ENCODE data around the gene TNIK. TPM values are rescaled to one million over a fixed set of nuclear protein-coding genes. Genes with fewer than 3 reads are reported as not detected.

Gene TNIK
- total and polyA plus RNA-seq, 8 donors, result 2.1 to 40.2 (median 10.1) TPM

- 75 to 85% (median 78%) methylated on average over 14 of the region's 14 CpGs for WGBS, 5 donors
- no peak for DNase-seq
These were observed 415.1 kb downstream of the TNIK start for GRCh38 chr3:171044835-171045793.

DNA sequence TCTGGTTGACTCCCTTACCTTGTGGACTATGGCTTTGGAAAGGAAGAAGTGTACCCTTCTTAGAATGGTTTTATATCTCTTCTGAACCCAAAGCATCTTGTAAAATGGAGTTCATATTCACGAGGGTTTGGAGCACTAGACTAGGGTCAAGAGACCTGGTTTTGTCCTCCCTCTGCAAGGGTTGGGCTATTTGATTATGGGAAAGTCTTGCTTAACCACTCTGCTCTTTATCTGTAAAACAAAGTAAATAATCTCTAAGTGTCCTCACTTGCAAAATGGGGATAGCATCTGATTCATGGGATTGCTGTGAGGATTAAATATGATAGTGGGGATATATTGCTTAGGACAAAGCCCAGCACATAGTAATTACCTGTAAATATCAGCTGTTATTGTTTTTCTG, 415.8 kb downstream of the TNIK start:
- 0 to 64% (median 19%) methylated on average over 1 of the region's 1 CpG for WGBS, 5 donors
- no peak overlapping the region for H3K27ac ChIP-seq
- no peaks in the 10 kb centered on the region for H3K9me3 ChIP-seq
- intact Hi-C loops (cut with DNase I; ENCODE audit: low total_unique reads), result loop anchor here (10.0 kb wide), 1 partner anchor 520 kb away; no protein-coding TSS in a partner anchor
- no peaks in the 10 kb centered on the region for H3K36me3 ChIP-seq
- TF ChIP-seq EP300 (IDR thresholded peaks at IDR 0.05), result no peak
- no peak for TF ChIP-seq POLR2AphosphoS5 (IDR thresholded peaks at IDR 0.05)
- TF ChIP-seq POLR2A (IDR thresholded peaks at IDR 0.05), result no peak
- TF ChIP-seq, protein P1, sequence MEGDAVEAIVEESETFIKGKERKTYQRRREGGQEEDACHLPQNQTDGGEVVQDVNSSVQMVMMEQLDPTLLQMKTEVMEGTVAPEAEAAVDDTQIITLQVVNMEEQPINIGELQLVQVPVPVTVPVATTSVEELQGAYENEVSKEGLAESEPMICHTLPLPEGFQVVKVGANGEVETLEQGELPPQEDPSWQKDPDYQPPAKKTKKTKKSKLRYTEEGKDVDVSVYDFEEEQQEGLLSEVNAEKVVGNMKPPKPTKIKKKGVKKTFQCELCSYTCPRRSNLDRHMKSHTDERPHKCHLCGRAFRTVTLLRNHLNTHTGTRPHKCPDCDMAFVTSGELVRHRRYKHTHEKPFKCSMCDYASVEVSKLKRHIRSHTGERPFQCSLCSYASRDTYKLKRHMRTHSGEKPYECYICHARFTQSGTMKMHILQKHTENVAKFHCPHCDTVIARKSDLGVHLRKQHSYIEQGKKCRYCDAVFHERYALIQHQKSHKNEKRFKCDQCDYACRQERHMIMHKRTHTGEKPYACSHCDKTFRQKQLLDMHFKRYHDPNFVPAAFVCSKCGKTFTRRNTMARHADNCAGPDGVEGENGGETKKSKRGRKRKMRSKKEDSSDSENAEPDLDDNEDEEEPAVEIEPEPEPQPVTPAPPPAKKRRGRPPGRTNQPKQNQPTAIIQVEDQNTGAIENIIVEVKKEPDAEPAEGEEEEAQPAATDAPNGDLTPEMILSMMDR (IDR thresholded peaks at IDR 0.05), result no peak
- no peaks in the 10 kb centered on the region for H3K27me3 ChIP-seq
- H3K4me3 ChIP-seq, result no peak overlapping the region
- H3K4me1 ChIP-seq, result no peaks in the 10 kb centered on the region
- DNase-seq, result no peak

More at GRCh38 chr3:171044835-171045793, 415.1 kb downstream of the TNIK start:
- Histone ChIP-seq H3K36me3 (no peaks in the 10 kb centered on the region), H3K27me3 (no peaks in the 10 kb centered on the region), H3K4me1 (no peaks in the 10 kb centered on the region), H3K27ac (no peak overlapping the region), H3K4me3 (no peak overlapping the region), H3K9me3 (no peaks in the 10 kb centered on the region)
- TF ChIP-seq POLR2AphosphoS5 (IDR thresholded peaks at IDR 0.05) (no peak), EP300 (IDR thresholded peaks at IDR 0.05) (no peak)
- TF ChIP-seq, protein P1 (IDR thresholded peaks at IDR 0.05), result no peak
- intact Hi-C loops (cut with DNase I; ENCODE audit: low total_unique reads), result loop anchor here (10.0 kb wide), 1 partner anchor 520 kb away; no protein-coding TSS in a partner anchor

GRCh38 chr3:171039674-171040073, 420.5 kb downstream of the TNIK start:
- Histone ChIP-seq H3K9me3 (no peaks in the 10 kb centered on the region), H3K4me3 (no peak overlapping the region)
- intact Hi-C loops (cut with DNase I; ENCODE audit: low total_unique reads), result loop anchor here (10.0 kb wide), 1 partner anchor 525 kb away; no protein-coding TSS in a partner anchor

DNA sequence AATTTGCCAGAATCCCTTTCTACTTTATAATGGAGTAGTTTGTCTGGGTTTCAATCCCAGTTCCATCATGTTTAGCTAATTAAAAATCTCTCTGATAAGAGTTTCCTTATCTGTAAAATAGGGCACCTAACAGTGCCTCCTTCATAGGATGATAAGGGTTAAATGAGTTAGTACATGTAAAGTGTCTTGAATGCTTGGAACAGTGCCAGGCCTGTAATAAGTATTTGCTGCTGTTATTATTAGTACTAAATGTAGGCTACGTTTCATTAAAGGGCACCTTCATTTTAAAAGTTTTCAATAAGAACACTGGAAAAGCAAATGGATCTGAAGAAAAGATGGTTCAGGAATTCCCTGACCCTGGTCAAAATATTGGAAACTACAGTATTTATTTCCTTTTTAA, 421.9 kb downstream of the TNIK start:
- H3K36me3 ChIP-seq, result no peaks in the 10 kb centered on the region
- TF ChIP-seq, protein P1 (IDR thresholded peaks at IDR 0.05), result no peak
- TF ChIP-seq POLR2A (IDR thresholded peaks at IDR 0.05) (no peak), POLR2AphosphoS5 (IDR thresholded peaks at IDR 0.05) (no peak), EP300 (IDR thresholded peaks at IDR 0.05) (no peak)
- intact Hi-C loops (cut with DNase I; ENCODE audit: low total_unique reads), result no loop called here
- WGBS, 5 donors, result 7 to 28% (median 20%) methylated on average over 1 of the region's 1 CpG
- H3K4me3 ChIP-seq, result no peak overlapping the region
- peaks cover 0 to 10% (median 0%) of the 10 kb centered on the region in 4 donors for H3K4me1 ChIP-seq
- no peak overlapping the region for H3K27ac ChIP-seq
- H3K27me3 ChIP-seq, result no peaks in the 10 kb centered on the region
- peak in 1 of 2 donors; percentile 23 for DNase-seq
- H3K9me3 ChIP-seq, result no peaks in the 10 kb centered on the region

More at GRCh38 chr3:171039674-171040073, 420.5 kb downstream of the TNIK start:
- H3K27ac ChIP-seq, result no peak overlapping the region
- peaks cover 0 to 10% (median 0%) of the 10 kb centered on the region in 4 donors for H3K4me1 ChIP-seq
- no peaks in the 10 kb centered on the region for H3K36me3 ChIP-seq
- TF ChIP-seq POLR2AphosphoS5 (IDR thresholded peaks at IDR 0.05), result no peak
- no peaks in the 10 kb centered on the region for H3K27me3 ChIP-seq
- DNase-seq, result no peak
- WGBS, 5 donors, result 72 to 88% (median 76%) methylated on average over 1 of the region's 1 CpG

Data from stomach (tissue), 9 donors.